HL-60 (cell line): ENCODE measurements around the gene YIPF5.

ENCODE experiments used
- DNase-seq, 2 experiments: peaks; one replicate each; pipeline ENCODE4 v3.0.0-alpha.2; 2010 to 2020; ENCODE audit warnings: low read depth in 1 of 2, low spot score in 1 of 2
- H3K27ac ChIP-seq: fragments of 250-450 bp; sonication (Bioruptor Pico); replicated peaks from 2 replicates; pipeline ENCODE4 v1.5.1; 2020; ENCODE audit warnings: mild to moderate bottlenecking, moderate library complexity
- H3K27me3 ChIP-seq: fragments of 250-450 bp; sonication (Bioruptor Pico); 2 replicates; pipeline ENCODE4 v1.5.1; 2021; ENCODE audit warnings: mild to moderate bottlenecking, moderate library complexity; ENCODE audit not compliant: insufficient read depth, poor library complexity, severe bottlenecking
- H3K4me3 ChIP-seq: replicated peaks from 2 replicates; pipeline ENCODE4 v1.5.1; 2011; ENCODE audit warnings: mild to moderate bottlenecking, control low read depth, low read length; ENCODE audit not compliant: insufficient read depth
- CTCF ChIP-seq: IDR thresholded peaks from one replicate; pipeline ENCODE4 v1.5.1; 2011; ENCODE audit warnings: low read length, control low read depth, inconsistent platforms; ENCODE audit not compliant: insufficient read depth
- GABPA ChIP-seq: IDR thresholded peaks from 2 replicates; pipeline ENCODE4 v1.6.1; 2012; ENCODE audit warnings: low read depth
- POLR2AphosphoS5 ChIP-seq: IDR thresholded peaks from 2 replicates; pipeline ENCODE4 v1.6.1; 2012; ENCODE audit warnings: low read depth
- REST ChIP-seq: IDR thresholded peaks from 2 replicates; pipeline ENCODE4 v1.6.1; 2012; ENCODE audit warnings: low read depth; ENCODE audit not compliant: insufficient replicate concordance
- SPI1 ChIP-seq: IDR thresholded peaks from 2 replicates; pipeline ENCODE4 v1.6.1; 2012; ENCODE audit warnings: low read depth, mild to moderate bottlenecking, borderline replicate concordance

Gene YIPF5

GRCh38 chr5:144114571-144114970 is 55.9 kb downstream of the YIPF5 start:
- no peaks in the 10 kb centered on the region for H3K27me3 ChIP-seq
- DNase-seq = no peak
- H3K27ac ChIP-seq = no peak overlapping the region
- no peak for TF ChIP-seq GABPA
- no peak for TF ChIP-seq REST
- no peak for TF ChIP-seq SPI1
- TF ChIP-seq POLR2AphosphoS5 = no peak
- TF ChIP-seq CTCF = no peak
- H3K4me3 ChIP-seq = no peak overlapping the region
